Astrocyte (in vitro differentiated cells and primary cell): ENCODE results near the gene PTPRU. TPM values are rescaled to one million over a fixed set of nuclear protein-coding genes. Genes with fewer than 3 reads are reported as not detected.

Experiments used
- DNase-seq: peaks from one replicate; pipeline ENCODE4 v3.0.0-alpha.2; 2010; ENCODE audit warnings: low read depth
- FAIRE-seq: peaks from 2 replicates; lab custom pipeline; 2011; peaks lifted over from hg19 to GRCh38; lab: Jason Lieb, UNC
- H2AFZ ChIP-seq: 2 replicates; pipeline ENCODE4 v1.6.0; 2012; ENCODE audit warnings: low read depth, low read length, inconsistent platforms
- H3K27ac ChIP-seq: 2 replicates; pipeline ENCODE4 v1.5.1; 2011; ENCODE audit warnings: low read depth, low read length, inconsistent platforms
- H3K27me3 ChIP-seq: 2 replicates; pipeline ENCODE4 v1.6.0; 2011; ENCODE audit warnings: low read length, inconsistent platforms; ENCODE audit not compliant: insufficient read depth
- H3K36me3 ChIP-seq: 2 replicates; pipeline ENCODE4 v1.5.1; 2011; ENCODE audit warnings: low read length, inconsistent platforms; ENCODE audit not compliant: insufficient read depth
- H3K4me1 ChIP-seq: 2 replicates; pipeline ENCODE4 v1.5.1; 2011; ENCODE audit warnings: low read length, inconsistent platforms; ENCODE audit not compliant: insufficient read depth
- H3K4me2 ChIP-seq: 2 replicates; pipeline ENCODE4 v1.6.0; 2012; ENCODE audit warnings: low read length, inconsistent platforms
- H3K4me3 ChIP-seq: 2 replicates; pipeline ENCODE4 v1.5.1; 2011; ENCODE audit warnings: low read depth, mild to moderate bottlenecking, low read length, inconsistent platforms; ENCODE audit not compliant: insufficient read depth
- H3K79me2 ChIP-seq: 2 replicates; pipeline ENCODE4 v1.6.0; 2012; ENCODE audit warnings: mild to moderate bottlenecking, low read length, inconsistent platforms; ENCODE audit not compliant: insufficient read depth
- H3K9ac ChIP-seq: 2 replicates; pipeline ENCODE4 v1.6.0; 2012; ENCODE audit warnings: mild to moderate bottlenecking, low read length, inconsistent platforms
- H3K9me3 ChIP-seq: 2 replicates; pipeline ENCODE4 v1.5.1; 2012; ENCODE audit warnings: low read depth, mild to moderate bottlenecking, low read length, inconsistent platforms; ENCODE audit not compliant: insufficient read depth
- H4K20me1 ChIP-seq: 2 replicates; pipeline ENCODE4 v1.6.0; 2012; ENCODE audit warnings: low read length, inconsistent platforms; ENCODE audit not compliant: insufficient read depth
- H3K27ac Mint-ChIP-seq: one replicate; pipeline ENCODE4 v1.8.0; 2021; ENCODE audit warnings: mild to moderate bottlenecking, mixed read lengths; ENCODE audit not compliant: unreplicated experiment
- H3K27me3 Mint-ChIP-seq: one replicate; pipeline ENCODE4 v1.8.0; 2021; ENCODE audit warnings: low read depth, mixed read lengths; ENCODE audit not compliant: unreplicated experiment
- H3K36me3 Mint-ChIP-seq: one replicate; pipeline ENCODE4 v1.8.0; 2021; ENCODE audit warnings: low read depth, mixed read lengths; ENCODE audit not compliant: unreplicated experiment
- H3K4me1 Mint-ChIP-seq: one replicate; pipeline ENCODE4 v1.8.0; 2021; ENCODE audit warnings: low read depth, mixed read lengths; ENCODE audit not compliant: unreplicated experiment
- H3K4me3 Mint-ChIP-seq: one replicate; pipeline ENCODE4 v1.8.0; 2021; ENCODE audit warnings: mild to moderate bottlenecking, moderate library complexity, mixed read lengths; ENCODE audit not compliant: unreplicated experiment
- H3K9me3 Mint-ChIP-seq: one replicate; pipeline ENCODE4 v1.8.0; 2021; ENCODE audit warnings: mild to moderate bottlenecking, mixed read lengths; ENCODE audit not compliant: unreplicated experiment
- EZH2 ChIP-seq: IDR thresholded peaks from 2 replicates; pipeline ENCODE4 v1.6.1; 2012; ENCODE audit warnings: mild to moderate bottlenecking, low read length, inconsistent platforms; ENCODE audit not compliant: insufficient read depth
- total RNA-seq: library from RNA; stranded (reverse); gene quantifications from 2 replicates; pipeline ENCODE4 v1.2.1, GENCODE V29; 2021
- TF ChIP-seq, protein P1 (sequence below): IDR thresholded peaks from 2 replicates; pipeline ENCODE4 v1.5.1; 2011; ENCODE audit warnings: low read depth, mild to moderate bottlenecking, inconsistent platforms, low read length, moderate library complexity; ENCODE audit not compliant: insufficient read depth

The PTPRU gene
- total RNA-seq, 1 donor from 2014 or later = 36.6 TPM

DNA sequence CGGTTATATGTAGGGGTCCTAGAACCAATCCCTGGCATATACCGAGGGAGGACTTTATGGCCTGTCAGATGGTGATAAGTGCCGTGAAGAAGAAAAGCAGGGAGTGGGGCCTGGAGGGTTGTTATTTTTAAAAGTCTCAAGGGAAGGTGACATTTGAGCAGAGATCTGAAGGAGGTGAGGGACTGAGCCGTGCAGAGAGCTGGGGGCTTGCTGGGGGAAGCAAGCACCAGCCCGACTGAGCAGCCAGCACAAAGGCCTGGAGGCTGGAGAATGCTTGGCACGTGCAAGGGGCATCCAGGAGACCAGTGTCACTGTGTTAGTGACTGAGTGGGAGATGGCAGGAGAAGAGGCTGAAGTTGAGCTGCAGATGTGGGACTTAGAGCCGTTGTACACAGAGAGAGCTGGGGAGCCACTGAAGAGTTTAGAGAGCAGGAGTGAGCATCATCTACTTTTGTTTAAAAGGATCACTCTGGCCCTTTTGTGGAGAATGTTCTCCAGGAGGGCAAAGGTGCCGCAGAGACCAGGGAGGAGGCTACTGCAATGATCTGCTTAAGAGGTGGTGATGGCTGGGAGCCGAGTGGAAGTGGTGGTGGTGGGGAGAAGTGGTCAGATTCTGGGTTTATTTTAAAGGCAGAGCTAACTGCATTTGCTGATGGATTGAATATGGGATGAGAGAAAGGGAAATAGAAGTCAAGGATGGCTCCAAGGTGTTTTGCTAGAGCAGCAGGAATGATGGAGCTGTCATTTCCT lies 31.2 kb downstream of the PTPRU start:
- Mint-ChIP-seq H3K27me3 (peaks cover 9% of the 10 kb centered on the region), H3K4me1 (peaks cover 16% of the 10 kb centered on the region), H3K4me3 (no peak overlapping the region), H3K36me3 (peaks cover 12% of the 10 kb centered on the region), H3K27ac (no peak overlapping the region), H3K9me3 (peaks cover 3% of the 10 kb centered on the region)
- DNase-seq (no peak), FAIRE-seq (no peak)
- Histone ChIP-seq H3K9ac (no peak overlapping the region), H3K27ac (no peak overlapping the region), H3K9me3 (no peaks in the 10 kb centered on the region), H3K4me2 (no peak overlapping the region), H4K20me1 (no peaks in the 10 kb centered on the region), H2AFZ (no peak overlapping the region), H3K36me3 (no peaks in the 10 kb centered on the region), H3K4me3 (no peak overlapping the region), H3K79me2 (no peaks in the 10 kb centered on the region), H3K4me1 (peaks cover 14% of the 10 kb centered on the region), H3K27me3 (no peaks in the 10 kb centered on the region)
- TF ChIP-seq EZH2 = no peak
- TF ChIP-seq, protein P1, sequence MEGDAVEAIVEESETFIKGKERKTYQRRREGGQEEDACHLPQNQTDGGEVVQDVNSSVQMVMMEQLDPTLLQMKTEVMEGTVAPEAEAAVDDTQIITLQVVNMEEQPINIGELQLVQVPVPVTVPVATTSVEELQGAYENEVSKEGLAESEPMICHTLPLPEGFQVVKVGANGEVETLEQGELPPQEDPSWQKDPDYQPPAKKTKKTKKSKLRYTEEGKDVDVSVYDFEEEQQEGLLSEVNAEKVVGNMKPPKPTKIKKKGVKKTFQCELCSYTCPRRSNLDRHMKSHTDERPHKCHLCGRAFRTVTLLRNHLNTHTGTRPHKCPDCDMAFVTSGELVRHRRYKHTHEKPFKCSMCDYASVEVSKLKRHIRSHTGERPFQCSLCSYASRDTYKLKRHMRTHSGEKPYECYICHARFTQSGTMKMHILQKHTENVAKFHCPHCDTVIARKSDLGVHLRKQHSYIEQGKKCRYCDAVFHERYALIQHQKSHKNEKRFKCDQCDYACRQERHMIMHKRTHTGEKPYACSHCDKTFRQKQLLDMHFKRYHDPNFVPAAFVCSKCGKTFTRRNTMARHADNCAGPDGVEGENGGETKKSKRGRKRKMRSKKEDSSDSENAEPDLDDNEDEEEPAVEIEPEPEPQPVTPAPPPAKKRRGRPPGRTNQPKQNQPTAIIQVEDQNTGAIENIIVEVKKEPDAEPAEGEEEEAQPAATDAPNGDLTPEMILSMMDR = no peak

GRCh38 chr1:29269382-29269781 lies 33.1 kb downstream of the PTPRU start:
- H3K4me3 Mint-ChIP-seq = no peak overlapping the region
- peaks cover 10% of the 10 kb centered on the region for H3K36me3 Mint-ChIP-seq
- Histone ChIP-seq H3K27me3 (no peaks in the 10 kb centered on the region), H3K79me2 (no peaks in the 10 kb centered on the region), H2AFZ (no peak overlapping the region), H3K4me1 (peaks cover 14% of the 10 kb centered on the region), H3K9me3 (no peaks in the 10 kb centered on the region), H3K27ac (no peak overlapping the region), H3K4me2 (no peak overlapping the region), H3K9ac (no peak overlapping the region), H3K4me3 (no peak overlapping the region), H4K20me1 (no peaks in the 10 kb centered on the region), H3K36me3 (no peaks in the 10 kb centered on the region)
- H3K9me3 Mint-ChIP-seq = no peaks in the 10 kb centered on the region
- DNase-seq (no peak), FAIRE-seq (no peak)
- peaks cover 9% of the 10 kb centered on the region for H3K27me3 Mint-ChIP-seq
- no peak overlapping the region for H3K27ac Mint-ChIP-seq
- H3K4me1 Mint-ChIP-seq = peaks cover 18% of the 10 kb centered on the region
- TF ChIP-seq, protein P1 = no peak
- TF ChIP-seq EZH2 = no peak

GRCh38 chr1:29270929-29271521 lies 34.7 kb downstream of the PTPRU start:
- peak overlapping the region; percentile 14 for H3K27ac Mint-ChIP-seq
- peak overlapping the region; percentile 2 for H3K4me3 Mint-ChIP-seq
- no peak overlapping the region for H3K9ac ChIP-seq

More at GRCh38 chr1:29270929-29271521, 34.7 kb downstream of the PTPRU start:
- TF ChIP-seq EZH2 = no peak
- TF ChIP-seq, protein P1 = no peak
- Mint-ChIP-seq H3K9me3 (no peaks in the 10 kb centered on the region), H3K27me3 (peaks cover 9% of the 10 kb centered on the region), H3K36me3 (peaks cover 6% of the 10 kb centered on the region), H3K4me1 (peaks cover 18% of the 10 kb centered on the region)
- no peak overlapping the region for H3K27ac ChIP-seq
- H3K79me2 ChIP-seq = no peaks in the 10 kb centered on the region
- no peaks in the 10 kb centered on the region for H3K27me3 ChIP-seq
- FAIRE-seq (no peak), DNase-seq (no peak)
- H3K4me1 ChIP-seq = peaks cover 14% of the 10 kb centered on the region
- H3K4me3 ChIP-seq = no peak overlapping the region
- no peak overlapping the region for H2AFZ ChIP-seq
- no peaks in the 10 kb centered on the region for H3K36me3 ChIP-seq
- H3K4me2 ChIP-seq = peak overlapping the region; percentile 72
- H4K20me1 ChIP-seq = no peaks in the 10 kb centered on the region
- H3K9me3 ChIP-seq = no peaks in the 10 kb centered on the region
